GM18508 (cell line): ENCODE results near the gene RELT.

ENCODE experiments used
- ATAC-seq: cut with Tn5 transposase; IDR thresholded peaks from one replicate; pipeline ENCODE4 v1.9.1; 2021; ENCODE audit warnings: moderate number of reproducible peaks; ENCODE audit not compliant: insufficient read depth, unreplicated experiment

Gene RELT

DNA sequence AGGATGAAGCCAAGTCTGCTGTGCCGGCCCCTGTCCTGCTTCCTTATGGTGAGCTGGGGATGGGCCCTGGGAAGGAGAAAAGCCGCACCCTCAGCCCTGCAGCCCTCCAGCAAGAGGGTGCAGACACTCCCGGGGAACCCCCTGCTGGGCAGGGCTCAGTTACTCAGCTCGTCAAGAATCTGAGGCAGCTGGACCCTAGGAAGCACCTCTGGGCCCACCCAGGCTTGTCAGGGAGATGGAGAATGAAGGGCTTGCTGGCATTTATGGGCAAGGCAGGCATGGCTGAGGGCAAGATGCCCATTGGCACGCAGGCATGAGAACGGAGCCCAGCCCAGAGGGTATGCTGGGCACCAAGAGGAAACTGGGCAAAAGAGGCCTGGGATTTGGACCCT lies 12.9 kb downstream of the RELT start:
- no peak for ATAC-seq

- ATAC-seq = no peak
Observed at GRCh38 chr11:73389916-73390315, 13.7 kb downstream of the RELT start.

GRCh38 chr11:73390601-73391565 lies 14.7 kb downstream of the RELT start:
- ATAC-seq = no peak

DNA sequence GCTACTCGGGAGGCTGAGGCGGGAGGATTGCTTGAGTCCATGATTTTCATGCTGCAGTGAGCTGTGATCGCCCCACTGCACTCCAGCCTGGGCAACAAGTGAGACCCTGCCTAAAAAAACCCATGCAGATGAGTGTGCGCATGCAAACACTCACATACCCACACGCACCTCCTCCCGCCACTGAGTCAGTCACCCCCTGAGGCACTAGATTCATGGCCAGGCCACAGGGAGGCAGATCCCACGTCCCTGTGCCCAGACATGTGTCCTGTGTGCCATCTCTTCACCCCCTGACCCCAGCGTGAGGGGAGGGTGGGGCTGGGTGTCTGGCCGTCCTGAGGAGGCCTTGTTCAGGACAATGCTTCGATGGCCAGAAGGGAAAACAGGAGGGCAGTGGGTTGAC lies 15.5 kb downstream of the RELT start:
- no peak for ATAC-seq

DNA sequence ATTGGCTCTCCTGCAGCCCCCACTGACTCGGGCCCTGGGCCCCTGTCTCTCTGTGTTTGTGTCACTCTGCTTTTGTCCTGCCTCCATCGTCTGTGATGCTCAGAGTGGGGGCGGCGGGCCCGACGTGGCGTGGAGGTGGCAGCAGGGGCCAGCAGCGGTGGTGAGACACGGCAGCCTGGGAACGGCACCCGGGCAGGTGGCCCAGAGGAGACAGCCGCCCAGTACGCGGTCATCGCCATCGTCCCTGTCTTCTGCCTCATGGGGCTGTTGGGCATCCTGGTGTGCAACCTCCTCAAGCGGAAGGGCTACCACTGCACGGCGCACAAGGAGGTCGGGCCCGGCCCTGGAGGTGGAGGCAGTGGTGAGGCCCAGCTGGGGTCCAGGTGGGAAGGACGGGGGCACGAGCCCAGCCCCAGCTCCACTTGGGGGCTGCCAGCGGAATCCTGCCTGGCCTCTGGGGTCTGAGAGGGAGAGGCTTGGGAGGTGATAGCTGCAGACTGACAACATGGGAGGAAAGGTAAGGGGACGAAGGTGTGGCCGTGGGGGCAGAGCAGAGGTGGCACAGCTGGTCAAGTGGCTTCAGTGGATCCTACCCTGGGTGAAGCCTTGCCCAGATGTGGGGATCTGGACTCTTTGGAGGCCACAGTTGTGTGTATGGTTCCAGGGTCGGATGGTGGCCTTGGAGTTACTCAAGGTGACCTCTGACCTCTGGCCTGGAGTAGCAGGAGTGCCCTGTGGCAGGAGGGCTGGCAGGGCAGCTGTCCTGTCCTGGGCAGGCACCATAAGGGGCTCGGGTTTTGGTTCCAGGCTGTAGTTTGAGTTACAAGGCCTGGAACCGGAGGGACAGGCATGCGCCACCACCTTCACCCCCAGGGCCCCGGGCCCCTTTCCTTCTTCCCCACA lies 16.2 kb downstream of the RELT start:
- no peak for ATAC-seq

DNA sequence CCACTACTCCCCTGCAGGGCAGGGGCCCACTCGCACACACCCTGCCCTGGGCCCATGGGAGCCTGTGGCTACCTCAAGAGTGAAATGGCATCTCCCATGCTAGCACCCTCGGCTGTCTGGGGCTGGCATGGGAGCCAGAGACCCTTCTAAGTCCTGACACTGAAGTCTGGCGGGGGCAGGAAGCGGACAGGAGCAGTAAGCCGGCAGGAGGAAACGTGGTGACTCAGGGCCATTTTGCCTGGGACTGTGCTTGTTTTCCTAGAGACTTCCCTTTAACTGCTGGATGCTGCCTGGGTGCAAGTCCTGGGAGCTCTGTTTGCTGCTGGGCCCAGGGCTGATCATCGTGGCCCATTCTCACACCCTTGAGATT lies 16.8 kb downstream of the RELT start:
- ATAC-seq = no peak

GRCh38 chr11:73393479-73394415 lies 17.5 kb downstream of the RELT start:
- no peak for ATAC-seq

GRCh38 chr11:73394416-73395296 lies 18.5 kb downstream of the RELT start:
- no peak for ATAC-seq

DNA sequence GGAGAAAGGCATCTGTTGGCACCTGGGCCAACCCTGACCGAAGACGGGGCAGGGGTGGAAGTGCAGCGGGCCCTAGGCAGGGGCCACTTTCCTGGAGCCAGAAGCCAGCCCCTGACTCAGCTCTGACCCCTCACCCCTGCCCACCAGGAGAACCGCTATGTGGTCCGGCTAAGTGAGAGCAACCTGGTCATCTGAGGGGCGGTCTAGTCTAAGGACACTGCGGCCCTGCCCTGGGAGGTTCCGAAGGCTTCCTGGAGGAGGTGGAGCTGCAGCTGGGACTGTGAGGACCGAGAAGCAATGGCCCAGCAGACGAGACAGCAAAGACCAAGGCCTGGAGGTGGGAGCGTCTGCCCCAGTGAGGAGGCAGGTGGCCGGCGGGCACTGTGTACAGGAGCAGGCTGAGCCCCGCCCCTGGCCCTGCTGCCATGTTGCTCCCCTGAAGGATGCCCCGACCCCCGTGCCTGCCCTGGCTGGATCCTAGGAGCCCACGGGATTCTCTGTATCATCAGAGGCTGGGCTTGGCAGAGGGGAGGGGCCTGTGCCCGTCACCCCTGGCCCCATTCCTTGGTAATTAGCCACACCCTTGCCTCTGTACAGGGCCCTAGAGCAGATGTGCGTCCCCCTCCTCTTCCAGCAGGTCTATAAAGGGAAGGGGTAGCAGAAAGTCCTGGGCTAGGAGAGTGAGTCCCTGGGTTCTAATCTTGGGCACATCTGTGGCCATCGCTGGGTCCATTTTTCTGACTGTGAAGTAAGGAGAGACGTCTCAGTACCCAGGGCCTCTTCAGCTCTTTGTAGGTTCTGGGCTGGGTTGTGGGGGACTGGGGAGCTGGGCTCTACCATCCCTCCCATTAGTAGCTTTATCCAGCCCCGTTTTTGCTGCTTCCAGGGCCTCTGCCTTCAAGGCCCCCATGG lies 19.4 kb downstream of the RELT start:
- no peak for ATAC-seq

GRCh38 chr11:73396251-73396930 lies 20.2 kb downstream of the RELT start:
- no peak for ATAC-seq

DNA sequence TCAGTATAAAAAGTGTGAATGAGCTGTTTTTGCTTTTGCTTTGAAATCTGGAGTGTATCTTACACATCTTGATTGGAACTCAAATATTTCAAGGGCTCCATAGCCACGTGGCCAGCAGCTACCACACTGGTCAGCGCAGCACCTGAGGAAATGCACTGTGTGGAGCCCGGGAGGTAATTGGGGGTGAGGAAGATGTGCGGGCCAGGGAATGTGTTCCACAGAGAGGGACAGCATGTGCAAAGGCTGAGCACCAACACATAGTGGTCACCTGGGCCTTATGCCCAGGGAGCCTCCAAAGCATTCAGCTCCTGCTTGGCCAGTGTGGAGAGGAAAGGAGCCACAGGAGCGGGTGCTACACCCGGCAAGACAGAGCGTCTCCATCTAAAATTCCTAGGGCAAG lies 20.8 kb downstream of the RELT start:
- ATAC-seq = no peak

DNA sequence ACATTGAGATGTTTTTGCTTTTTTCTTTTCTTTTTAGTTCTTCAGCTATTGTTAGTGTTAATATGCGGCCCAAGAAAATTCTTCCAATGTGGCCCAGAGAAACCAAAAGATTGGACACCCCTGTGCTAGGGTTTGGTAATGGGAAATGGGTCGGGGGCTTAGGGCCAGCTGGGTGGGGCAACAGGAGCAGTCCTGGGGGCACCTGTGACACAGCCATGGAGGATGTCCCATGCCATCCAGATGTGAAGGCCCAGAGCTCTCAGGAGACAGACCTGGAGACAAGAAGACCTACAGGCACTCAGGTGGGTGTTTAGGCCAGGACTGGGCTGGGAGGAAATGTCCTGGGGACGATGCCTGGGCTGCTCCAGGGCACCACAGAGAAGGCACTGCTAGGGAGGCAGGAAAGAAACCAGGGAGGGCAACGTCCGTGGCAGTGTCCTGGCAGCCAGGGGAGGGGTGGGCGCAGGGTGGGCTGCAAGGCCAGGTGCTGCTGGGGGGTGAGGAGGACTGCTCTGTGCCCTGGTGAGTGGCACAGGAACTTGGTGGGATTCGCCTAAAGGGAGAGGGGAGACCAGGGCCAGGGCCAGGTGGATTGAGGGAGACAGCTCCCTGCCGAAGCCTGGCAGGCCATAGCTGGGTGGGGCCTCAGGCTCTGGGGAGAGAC lies 21.4 kb downstream of the RELT start:
- no peak for ATAC-seq

DNA sequence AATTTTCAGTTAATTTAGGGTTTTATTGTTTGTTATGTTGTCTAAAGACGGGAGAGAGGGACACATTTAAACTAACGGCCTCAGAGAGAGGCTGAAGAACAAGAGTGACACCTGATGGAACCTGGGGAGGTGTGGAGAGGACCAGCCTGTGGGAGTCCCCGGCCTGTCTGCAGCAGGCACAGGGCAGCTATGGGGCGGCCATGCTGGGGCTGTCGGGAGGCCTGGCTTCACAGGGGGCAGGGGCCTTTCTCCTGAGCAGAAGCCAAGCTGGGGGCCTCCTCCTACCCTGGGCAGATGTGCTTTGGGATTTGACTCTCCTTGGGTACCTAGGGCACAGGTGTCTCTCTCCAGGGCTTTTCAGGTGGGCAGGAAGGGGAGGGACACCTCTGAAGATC lies 21.9 kb downstream of the RELT start:
- no peak for ATAC-seq

DNA sequence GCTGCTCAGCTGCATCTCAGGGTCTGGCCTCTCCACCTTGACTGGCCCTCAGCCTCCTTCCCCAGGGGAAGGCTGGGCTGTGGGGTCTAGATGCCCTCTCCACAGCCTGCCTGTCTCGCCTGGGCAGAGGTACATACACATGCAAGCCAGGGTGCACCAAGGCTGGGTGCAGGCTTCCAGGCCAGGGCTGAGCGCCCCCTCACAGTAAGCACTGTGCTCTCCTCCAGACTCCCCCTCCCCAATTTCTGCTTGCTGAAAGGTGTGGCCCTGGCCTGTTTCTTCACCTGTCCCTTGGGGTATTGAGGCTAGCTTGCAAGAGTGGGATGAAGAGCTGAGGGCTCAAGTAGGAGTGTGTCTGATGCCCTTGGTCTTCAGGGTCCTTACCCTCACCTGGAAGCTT lies 22.5 kb downstream of the RELT start:
- ATAC-seq = no peak

DNA sequence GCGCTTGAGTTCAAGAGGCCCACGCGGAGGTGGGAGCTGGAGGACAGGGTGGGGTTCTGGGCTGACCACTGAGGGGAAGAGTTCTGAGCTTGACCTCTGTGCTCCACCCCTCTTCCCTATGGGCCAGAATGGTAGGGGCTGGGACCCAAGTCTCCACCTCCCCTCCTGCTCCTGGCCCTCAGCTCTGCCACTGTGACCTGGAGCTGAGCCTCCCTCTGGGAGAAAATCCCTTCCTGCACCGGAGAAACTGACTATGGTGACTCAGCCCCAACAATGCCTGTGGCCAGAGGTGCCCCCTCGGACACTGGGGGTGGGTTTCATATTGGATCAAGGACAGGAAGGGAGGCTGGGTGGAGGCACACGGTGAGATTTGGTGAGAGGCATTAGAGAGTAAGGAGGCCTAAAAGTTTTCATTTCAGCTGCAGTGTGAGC lies 23.0 kb downstream of the RELT start:
- ATAC-seq = no peak

- ATAC-seq = no peak
Observed at GRCh38 chr11:73399636-73400035, 23.4 kb downstream of the RELT start.

GRCh38 chr11:73400293-73400692 lies 24.1 kb downstream of the RELT start:
- ATAC-seq = no peak
